K562 (cell line): Measurements from ENCODE around the gene CUX1. TPM values are rescaled to one million over a fixed set of nuclear protein-coding genes. Genes with fewer than 3 reads are reported as not detected.

Source experiments
- CBFA2T2 ChIP-seq: fragments of 450-650 bp; conservative IDR thresholded peaks from 2 replicates; pipeline ENCODE4 v1.6.1; 2017; ENCODE audit warnings: mild to moderate bottlenecking
- CBFA2T3 ChIP-seq: fragments of 450-650 bp; IDR thresholded peaks from 2 replicates; pipeline ENCODE4 v1.6.1; 2017
- CBX5 ChIP-seq: IDR thresholded peaks from 2 replicates; pipeline ENCODE4 v1.6.1; 2014; ENCODE audit warnings: low read depth, borderline replicate concordance
- CREM ChIP-seq: IDR thresholded peaks from 2 replicates; pipeline ENCODE4 v1.6.1; 2014; ENCODE audit warnings: antibody characterized with exemption, low read depth
- HNRNPUL1 ChIP-seq: fragments of 200-400 bp; formaldehyde crosslinking; IDR thresholded peaks from 2 replicates; pipeline ENCODE4 v1.6.1; 2017; ENCODE audit warnings: low read length
- JUND ChIP-seq, 2 experiments: IDR thresholded peaks; 2 replicates in 1 of 2; 3 replicates in 1 of 2; pipeline ENCODE4 v1.6.1; 2011; ENCODE audit warnings: borderline replicate concordance in 2 of 2, low read depth in 2 of 2, low read length in 2 of 2, improper control_type of control experiment in 1 of 2, missing biosample characterization in 1 of 2, missing genetic modification characterization in 1 of 2, missing genetic modification reagents in 1 of 2
- MCM3 ChIP-seq: fragments of 450-650 bp; IDR thresholded peaks from 2 replicates; pipeline ENCODE4 v1.6.1; 2016
- MTA3 ChIP-seq: fragments of 450-650 bp; formaldehyde crosslinking; IDR thresholded peaks from 2 replicates; pipeline ENCODE4 v1.6.1; 2017; ENCODE audit warnings: mild to moderate bottlenecking, borderline replicate concordance
- MXI1 ChIP-seq: IDR thresholded peaks from 2 replicates; pipeline ENCODE4 v1.6.1; 2011; ENCODE audit warnings: low read depth, mild to moderate bottlenecking, improper control_type of control experiment, low read length
- NFE2 ChIP-seq: IDR thresholded peaks from 2 replicates; pipeline ENCODE4 v1.6.1; 2014; ENCODE audit warnings: antibody characterized with exemption, low read depth
- PML ChIP-seq: IDR thresholded peaks from 2 replicates; pipeline ENCODE4 v1.6.1; 2012; ENCODE audit warnings: low read length, inconsistent platforms
- POLR2A ChIP-seq: fragments of 450-650 bp; conservative IDR thresholded peaks from 2 replicates; pipeline ENCODE4 v1.6.1; 2016
- SIN3B ChIP-seq: fragments of 450-650 bp; IDR thresholded peaks from 2 replicates; pipeline ENCODE4 v1.6.1; 2017; ENCODE audit warnings: low read depth, mild to moderate bottlenecking, moderate library complexity
- SRSF3 ChIP-seq: fragments of 200-400 bp; formaldehyde crosslinking; IDR thresholded peaks from 2 replicates; pipeline ENCODE4 v1.6.1; 2016; ENCODE audit warnings: mild to moderate bottlenecking, low read length, moderate library complexity; ENCODE audit not compliant: insufficient read depth
- ZKSCAN1 ChIP-seq: fragments of 150-350 bp; IDR thresholded peaks from 2 replicates; pipeline ENCODE4 v1.6.1; 2016; ENCODE audit warnings: low read depth, low read length
- polyA plus RNA-seq, 8 experiments: library from polyadenylated mRNA; depleted of rRNA in 4 of 8; stranded (reverse) in 5 of 8; unstranded in 3 of 8; fragments of >200 nt; fragmentation: Nextera tagmentation in 2 of 8; fragmentation: Illumina TruSeq in 1 of 8; extraction: Ambion mirVana in 2 of 8; extraction: Trizol in 1 of 8; gene quantifications; 2 replicates each; pipeline versions ENCODE4 v1.2.1 to v1.2.3, GENCODE V29; 2011 to 2014; ENCODE audit warnings: inconsistent platforms in 1 of 8, missing spikeins in 1 of 8
- total RNA-seq, 7 experiments: library from RNA; depleted of rRNA in 6 of 7; stranded (reverse); fragments of >200 nt in 6 of 7; fragmentation: Illumina TruSeq in 2 of 7; extraction: Trizol in 2 of 7; gene quantifications; 2 replicates each; pipeline versions ENCODE4 v1.2.1 to v1.2.3, GENCODE V29; 2011 to 2021; ENCODE audit warnings: low replicate concordance in 1 of 7
- TF ChIP-seq, protein P1 (sequence below), 2 experiments: fragments of 450-650 bp; conservative IDR thresholded peaks; 2 replicates each; pipeline ENCODE4 v1.6.1; 2017; ENCODE audit warnings: mild to moderate bottlenecking in 2 of 2, moderate library complexity in 2 of 2
- TF ChIP-seq, protein P2 (sequence below): sonication (generic); formaldehyde crosslinking; IDR thresholded peaks from 2 replicates; pipeline ENCODE4 v1.9.0; 2022; ENCODE audit warnings: mild to moderate bottlenecking, missing genetic modification reagents
- TF ChIP-seq, protein P3 (sequence below): IDR thresholded peaks from 2 replicates; pipeline ENCODE4 v1.6.1; 2014; ENCODE audit warnings: antibody characterized with exemption
- TF ChIP-seq, protein P4 (sequence below): sonication (generic); formaldehyde crosslinking; IDR thresholded peaks from 2 replicates; pipeline ENCODE4 v1.8.0; 2022; ENCODE audit warnings: mild to moderate bottlenecking, missing genetic modification reagents
- TF ChIP-seq, protein P5 (sequence below): fragments of 250-450 bp; sonication (Bioruptor Pico); IDR thresholded peaks from 2 replicates; pipeline ENCODE4 v1.4.0; 2020; ENCODE audit warnings: mild to moderate bottlenecking
- TF ChIP-seq, protein P6 (sequence below): sonication (generic); formaldehyde crosslinking; IDR thresholded peaks from 2 replicates; pipeline ENCODE4 v1.8.0; 2022; ENCODE audit warnings: missing genetic modification reagents, mild to moderate bottlenecking, moderate library complexity, borderline replicate concordance

CUX1 gene
- total and polyA plus RNA-seq, 9 of the 15 experiments (the other 6 are each of a cell fraction or from before 2014, with no cell fraction given): 3.6 to 55.3 (median 25.2) TPM

DNA sequence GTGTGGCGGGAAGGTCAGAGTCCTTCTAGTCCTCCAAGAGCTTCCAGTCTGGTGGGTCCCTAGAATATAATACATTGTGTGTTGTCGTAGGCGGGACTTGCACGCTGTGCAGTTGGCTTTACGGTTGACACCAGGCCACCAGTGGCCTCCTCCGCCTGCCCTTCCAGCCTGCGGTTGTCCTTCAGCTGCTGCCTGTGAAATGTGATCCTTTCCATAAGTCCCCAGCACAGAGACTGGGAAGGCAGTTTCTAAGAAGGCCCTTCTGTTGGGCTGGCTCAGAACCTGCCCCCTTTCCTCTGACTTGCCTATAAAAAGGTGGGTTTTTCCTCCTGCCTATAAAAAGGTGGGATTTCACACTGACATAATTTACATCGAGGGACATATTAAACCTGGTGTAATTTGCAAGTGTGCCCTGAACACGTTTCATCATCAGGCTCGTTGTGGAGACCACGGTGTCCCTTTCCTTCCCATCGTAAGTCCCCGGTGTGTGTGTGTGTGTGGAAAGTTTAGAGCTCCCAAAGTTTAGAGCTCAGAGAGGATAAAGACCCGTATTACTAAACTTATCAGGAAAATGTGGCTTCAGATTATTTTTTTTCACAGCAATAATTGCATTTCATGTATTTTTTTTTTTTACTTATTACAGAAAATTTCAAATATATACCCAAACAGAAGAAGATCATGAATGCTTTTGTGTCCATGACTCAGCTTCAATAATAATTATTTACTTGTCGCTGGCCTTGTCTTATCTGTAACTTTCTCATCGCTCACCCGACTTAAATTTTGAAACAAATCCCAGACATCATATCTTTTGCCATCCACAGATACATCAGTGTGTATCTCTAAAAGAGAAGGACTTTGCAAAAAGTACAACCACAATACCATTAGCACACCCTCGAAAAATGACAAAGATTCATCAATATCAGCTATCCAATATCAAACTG is 45.1 kb downstream of the CUX1 start (continued):
- TF ChIP-seq JUND (IDR thresholded peaks at IDR 0.05; ENCODE audit: borderline replicate concordance, low read depth, low read length) (no peak), JUND (tag; IDR thresholded peaks at IDR 0.05; ENCODE audit: borderline replicate concordance, low read depth, low read length) (peak; percentile 18; the same call in 1 of the 3 replicates), MCM3 (no peak), HNRNPUL1 (no peak), MXI1 (no peak), PML (0 out of 2 replicates have a peak, but pooled peaks have one; percentile 15), CBFA2T3 (0 out of 2 replicates have a peak, but pooled peaks have one; percentile 16), NFE2 (peak; percentile 54), CBFA2T2 (no peak), SIN3B (no peak), CREM (peak; percentile 59), ZKSCAN1 (peak; percentile 70; the same call in 1 of the 2 replicates), SRSF3 (no peak), MTA3 (0 out of 2 replicates have a peak, but pooled peaks have one; percentile 61), POLR2A (peak; percentile 38; the same call in 1 of the 2 replicates), CBX5 (no peak)
- TF ChIP-seq, protein P1, sequence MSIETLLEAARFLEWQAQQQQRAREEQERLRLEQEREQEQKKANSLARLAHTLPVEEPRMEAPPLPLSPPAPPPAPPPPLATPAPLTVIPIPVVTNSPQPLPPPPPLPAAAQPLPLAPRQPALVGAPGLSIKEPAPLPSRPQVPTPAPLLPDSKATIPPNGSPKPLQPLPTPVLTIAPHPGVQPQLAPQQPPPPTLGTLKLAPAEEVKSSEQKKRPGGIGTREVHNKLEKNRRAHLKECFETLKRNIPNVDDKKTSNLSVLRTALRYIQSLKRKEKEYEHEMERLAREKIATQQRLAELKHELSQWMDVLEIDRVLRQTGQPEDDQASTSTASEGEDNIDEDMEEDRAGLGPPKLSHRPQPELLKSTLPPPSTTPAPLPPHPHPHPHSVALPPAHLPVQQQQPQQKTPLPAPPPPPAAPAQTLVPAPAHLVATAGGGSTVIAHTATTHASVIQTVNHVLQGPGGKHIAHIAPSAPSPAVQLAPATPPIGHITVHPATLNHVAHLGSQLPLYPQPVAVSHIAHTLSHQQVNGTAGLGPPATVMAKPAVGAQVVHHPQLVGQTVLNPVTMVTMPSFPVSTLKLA (conservative IDR thresholded peaks at IDR 0.05): peak; percentile 38 to 65; a peak in 2 of 4 replicates
- TF ChIP-seq, protein P2, sequence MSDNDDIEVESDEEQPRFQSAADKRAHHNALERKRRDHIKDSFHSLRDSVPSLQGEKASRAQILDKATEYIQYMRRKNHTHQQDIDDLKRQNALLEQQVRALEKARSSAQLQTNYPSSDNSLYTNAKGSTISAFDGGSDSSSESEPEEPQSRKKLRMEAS (CRISPR knock-in tag): peak; percentile 58; the same call in 1 of the 2 replicates
- TF ChIP-seq, protein P3, sequence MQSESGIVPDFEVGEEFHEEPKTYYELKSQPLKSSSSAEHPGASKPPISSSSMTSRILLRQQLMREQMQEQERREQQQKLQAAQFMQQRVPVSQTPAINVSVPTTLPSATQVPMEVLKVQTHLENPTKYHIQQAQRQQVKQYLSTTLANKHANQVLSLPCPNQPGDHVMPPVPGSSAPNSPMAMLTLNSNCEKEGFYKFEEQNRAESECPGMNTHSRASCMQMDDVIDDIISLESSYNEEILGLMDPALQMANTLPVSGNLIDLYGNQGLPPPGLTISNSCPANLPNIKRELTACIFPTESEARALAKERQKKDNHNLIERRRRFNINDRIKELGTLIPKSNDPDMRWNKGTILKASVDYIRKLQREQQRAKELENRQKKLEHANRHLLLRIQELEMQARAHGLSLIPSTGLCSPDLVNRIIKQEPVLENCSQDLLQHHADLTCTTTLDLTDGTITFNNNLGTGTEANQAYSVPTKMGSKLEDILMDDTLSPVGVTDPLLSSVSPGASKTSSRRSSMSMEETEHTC: 0 out of 2 replicates have a peak, but pooled peaks have one; percentile 16
- TF ChIP-seq, protein P4, sequence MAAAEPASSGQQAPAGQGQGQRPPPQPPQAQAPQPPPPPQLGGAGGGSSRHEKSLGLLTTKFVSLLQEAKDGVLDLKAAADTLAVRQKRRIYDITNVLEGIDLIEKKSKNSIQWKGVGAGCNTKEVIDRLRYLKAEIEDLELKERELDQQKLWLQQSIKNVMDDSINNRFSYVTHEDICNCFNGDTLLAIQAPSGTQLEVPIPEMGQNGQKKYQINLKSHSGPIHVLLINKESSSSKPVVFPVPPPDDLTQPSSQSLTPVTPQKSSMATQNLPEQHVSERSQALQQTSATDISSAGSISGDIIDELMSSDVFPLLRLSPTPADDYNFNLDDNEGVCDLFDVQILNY (CRISPR knock-in tag): no peak
- TF ChIP-seq, protein P5, sequence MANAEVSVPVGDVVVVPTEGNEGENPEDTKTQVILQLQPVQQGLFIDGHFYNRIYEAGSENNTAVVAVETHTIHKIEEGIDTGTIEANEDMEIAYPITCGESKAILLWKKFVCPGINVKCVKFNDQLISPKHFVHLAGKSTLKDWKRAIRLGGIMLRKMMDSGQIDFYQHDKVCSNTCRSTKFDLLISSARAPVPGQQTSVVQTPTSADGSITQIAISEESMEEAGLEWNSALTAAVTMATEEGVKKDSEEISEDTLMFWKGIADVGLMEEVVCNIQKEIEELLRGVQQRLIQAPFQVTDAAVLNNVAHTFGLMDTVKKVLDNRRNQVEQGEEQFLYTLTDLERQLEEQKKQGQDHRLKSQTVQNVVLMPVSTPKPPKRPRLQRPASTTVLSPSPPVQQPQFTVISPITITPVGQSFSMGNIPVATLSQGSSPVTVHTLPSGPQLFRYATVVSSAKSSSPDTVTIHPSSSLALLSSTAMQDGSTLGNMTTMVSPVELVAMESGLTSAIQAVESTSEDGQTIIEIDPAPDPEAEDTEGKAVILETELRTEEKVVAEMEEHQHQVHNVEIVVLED (CRISPR knock-in tag): no peak
- TF ChIP-seq, protein P6, sequence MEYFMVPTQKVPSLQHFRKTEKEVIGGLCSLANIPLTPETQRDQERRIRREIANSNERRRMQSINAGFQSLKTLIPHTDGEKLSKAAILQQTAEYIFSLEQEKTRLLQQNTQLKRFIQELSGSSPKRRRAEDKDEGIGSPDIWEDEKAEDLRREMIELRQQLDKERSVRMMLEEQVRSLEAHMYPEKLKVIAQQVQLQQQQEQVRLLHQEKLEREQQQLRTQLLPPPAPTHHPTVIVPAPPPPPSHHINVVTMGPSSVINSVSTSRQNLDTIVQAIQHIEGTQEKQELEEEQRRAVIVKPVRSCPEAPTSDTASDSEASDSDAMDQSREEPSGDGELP (CRISPR knock-in tag): peak; percentile 96
